Gastrocnemius medialis (tissue), 4 donors: ENCODE measurements around the gene QSER1. TPM values are rescaled to one million over a fixed set of nuclear protein-coding genes. Genes with fewer than 3 reads are reported as not detected.
"Not testable (repeated sequence)": the region's sequence is repeated elsewhere in the genome, so short reads cannot be mapped to it uniquely, and the experiment has no call there.

Experiments
- ATAC-seq, 2 donors: fragments of 150-250 bp; one replicate each; pipeline ENCODE4 v1.9.1; 2016
- DNase-seq, 2 donors: peaks; one replicate each; pipeline ENCODE4 v3.0.0-alpha.2; 2019
- H3K27ac ChIP-seq, 4 donors: fragments of 200-600 bp; sonication (generic); 1 replicate in 1 of 4; 2 replicates in 3 of 4; pipeline ENCODE4 v1.5.1; 2016 to 2018; ENCODE audit warnings: mild to moderate bottlenecking in 2 of 4, moderate library complexity in 1 of 4
- H3K27me3 ChIP-seq, 3 donors: fragments of 200-600 bp; sonication (generic) in 2 of 3; 1 replicate in 1 of 3; 2 replicates in 2 of 3; pipeline versions ENCODE4 v1.5.1 to v1.6.0; 2016 to 2019; ENCODE audit warnings: mild to moderate bottlenecking in 1 of 3, moderate library complexity in 1 of 3
- H3K36me3 ChIP-seq, 2 donors: fragments of 200-600 bp; sonication (generic) in 1 of 2; one replicate each; pipeline ENCODE4 v1.5.1; 2017 to 2018
- H3K4me1 ChIP-seq, 2 donors: fragments of 200-600 bp; sonication (generic) in 1 of 2; one replicate each; pipeline ENCODE4 v1.5.1; 2016 to 2017; ENCODE audit warnings: mild to moderate bottlenecking in 2 of 2
- H3K4me3 ChIP-seq, 4 donors: fragments of 200-600 bp; sonication (generic) in 3 of 4; 1 replicate in 1 of 4; 2 replicates in 3 of 4; pipeline ENCODE4 v1.5.1; 2016 to 2019; ENCODE audit warnings: mild to moderate bottlenecking in 2 of 4
- H3K9me3 ChIP-seq, 3 donors: fragments of 200-600 bp; sonication (generic) in 2 of 3; 1 replicate in 1 of 3; 2 replicates in 2 of 3; pipeline ENCODE4 v1.5.1; 2016 to 2019
- CTCF ChIP-seq, 5 experiments: fragments of 450-650 bp in 3 of 5; fragments of 200-600 bp in 2 of 5; sonication (generic) in 2 of 5; IDR thresholded peaks in 4 of 5; conservative IDR thresholded peaks in 1 of 5; 1 replicate in 4 of 5; 2 replicates in 1 of 5; pipeline ENCODE4 v1.5.1; 2016 to 2019; ENCODE audit warnings: antibody characterized with exemption in 5 of 5, mild to moderate bottlenecking in 3 of 5, moderate library complexity in 3 of 5
- POLR2A ChIP-seq, 2 donors: fragments of 450-650 bp; IDR thresholded peaks; one replicate each; pipeline ENCODE4 v1.6.1; 2017; ENCODE audit warnings: antibody characterized with exemption in 2 of 2, mild to moderate bottlenecking in 2 of 2, moderate library complexity in 2 of 2
- in situ Hi-C, 4 donors: fragments of 200-750 bp; cut with MboI; loops; one replicate each; pipeline versions ENCODE4 v1.15.0 to v1.8.0; 2017; ENCODE audit warnings: low sequenced_read_pairs in 4 of 4
- intact Hi-C: fragments of 100-400 bp; cut with DNase I; formaldehyde crosslinking; loops from one replicate; pipeline ENCODE4 v1.15.1; 2023; ENCODE audit warnings: low total_unique reads
- total RNA-seq, 4 donors: library from RNA; depleted of rRNA; stranded (reverse); fragments of >200 nt; gene quantifications; one replicate each; pipeline versions ENCODE4 v1.1.0 to v1.2.3, GENCODE V29; 2016

Gene QSER1
- total RNA-seq, 4 donors from 2014 or later = 7.5 to 17.2 (median 13.1) TPM

GRCh38 chr11:33025339-33025722 lies 132.7 kb downstream of the QSER1 start:
- no peak for ATAC-seq
- TF ChIP-seq POLR2A (IDR thresholded peaks at IDR 0.05) = no peak
- TF ChIP-seq CTCF (IDR thresholded peaks at IDR 0.05 in 4 of 5, conservative IDR thresholded peaks at IDR 0.05 in 1 of 5) = no peak
- in situ Hi-C loops = loop anchor here in 1 of 4 donors (25.0 kb wide), 1 partner anchor 438 kb away; the partner anchor contains the start of gene EIF3M
- intact Hi-C loops = no loop called here
- H3K4me3 ChIP-seq = no peak overlapping the region
- no peaks in the 10 kb centered on the region for H3K9me3 ChIP-seq
- H3K27ac ChIP-seq = no peak overlapping the region
- DNase-seq = no peak
- H3K36me3 ChIP-seq = no peaks in the 10 kb centered on the region
- H3K27me3 ChIP-seq = no peaks in the 10 kb centered on the region
- no peaks in the 10 kb centered on the region for H3K4me1 ChIP-seq

- peaks cover 0 to 6% of the 10 kb centered on the region in 2 donors for H3K36me3 ChIP-seq
- in situ Hi-C loops = loop anchor here in 1 of 4 donors (25.0 kb wide), 1 partner anchor 440 kb away; the partner anchor contains the start of gene EIF3M
- intact Hi-C loops = no loop called here
- ATAC-seq = no peak
- H3K27ac ChIP-seq = no peak overlapping the region
- no peak overlapping the region for H3K4me3 ChIP-seq
- no peaks in the 10 kb centered on the region for H3K27me3 ChIP-seq
- no peaks in the 10 kb centered on the region for H3K4me1 ChIP-seq
- TF ChIP-seq CTCF (IDR thresholded peaks at IDR 0.05 in 4 of 5, conservative IDR thresholded peaks at IDR 0.05 in 1 of 5) (no peak), POLR2A (IDR thresholded peaks at IDR 0.05) (no peak)
- H3K9me3 ChIP-seq = no peaks in the 10 kb centered on the region
- no peak for DNase-seq
These were observed 134.6 kb downstream of the QSER1 start for GRCh38 chr11:33027233-33027632.

GRCh38 chr11:33027846-33028536 lies 135.4 kb downstream of the QSER1 start:
- in situ Hi-C loops (loop anchor here in 1 of 4 donors (25.0 kb wide), 1 partner anchor 441 kb away; the partner anchor contains the start of gene EIF3M), intact Hi-C loops (no loop called here)
- H3K27ac ChIP-seq = no peak overlapping the region
- no peaks in the 10 kb centered on the region for H3K4me1 ChIP-seq
- DNase-seq (no peak), ATAC-seq (no peak)
- peaks cover 0 to 13% of the 10 kb centered on the region in 2 donors for H3K36me3 ChIP-seq
- no peak overlapping the region for H3K4me3 ChIP-seq
- H3K27me3 ChIP-seq = no peaks in the 10 kb centered on the region
- H3K9me3 ChIP-seq = no peaks in the 10 kb centered on the region
- TF ChIP-seq POLR2A (IDR thresholded peaks at IDR 0.05) (no peak), CTCF (IDR thresholded peaks at IDR 0.05 in 4 of 5, conservative IDR thresholded peaks at IDR 0.05 in 1 of 5) (no peak)

GRCh38 chr11:33028537-33028914 lies 135.9 kb downstream of the QSER1 start:
- Histone ChIP-seq H3K27ac (no peak overlapping the region), H3K9me3 (no peaks in the 10 kb centered on the region), H3K36me3 (peaks cover 0 to 13% of the 10 kb centered on the region in 2 donors), H3K4me3 (no peak overlapping the region), H3K4me1 (no peaks in the 10 kb centered on the region), H3K27me3 (no peaks in the 10 kb centered on the region)
- ATAC-seq (no peak), DNase-seq (no peak)
- intact Hi-C loops (no loop called here), in situ Hi-C loops (loop anchor here in 1 of 4 donors (25.0 kb wide), 1 partner anchor 441 kb away; the partner anchor contains the start of gene EIF3M)
- TF ChIP-seq CTCF (IDR thresholded peaks at IDR 0.05 in 4 of 5, conservative IDR thresholded peaks at IDR 0.05 in 1 of 5) = no peak
- TF ChIP-seq POLR2A (IDR thresholded peaks at IDR 0.05) = no peak

GRCh38 chr11:33029218-33029617 lies 136.6 kb downstream of the QSER1 start:
- intact Hi-C loops, H3K27me3 ChIP-seq, H3K4me1 ChIP-seq, H3K4me3 ChIP-seq, H3K9me3 ChIP-seq, DNase-seq, H3K27ac ChIP-seq, ATAC-seq: not testable (repeated sequence)
- H3K36me3 ChIP-seq = peaks cover 0 to 13% of the 10 kb centered on the region in 2 donors
- in situ Hi-C loops = loop anchor here in 1 of 4 donors (25.0 kb wide), 1 partner anchor 442 kb away; the partner anchor contains the start of gene EIF3M

Other genes with a start within 250 kb of the QSER1 start
- gene CCDC73, start 98.1 kb upstream of the QSER1 start, total RNA-seq = not detected
- gene PRRG4, start 62.9 kb upstream of the QSER1 start, total RNA-seq = 1 to 10 TPM in 1 of 4 donors, under 1 TPM in 3; 0.46 to 1.8 (median 0.75) TPM
- gene DEPDC7, start 123.1 kb downstream of the QSER1 start, total RNA-seq = 1 to 10 TPM; 2.0 to 5.8 (median 2.8) TPM
- 10 to 100 TPM in 3 of 4 donors, 1 to 10 TPM in 1; 8.3 to 22.4 (median 19.0) TPM for gene TCP11L1, start 146.8 kb downstream of the QSER1 start, total RNA-seq